ENCODE measurements around the gene FRYL. TPM values are rescaled to one million over a fixed set of nuclear protein-coding genes. Genes with fewer than 3 reads are reported as not detected.

The FRYL gene
- total and polyA plus RNA-seq, 5 donors from 2014 or later = 27.5 to 135 (median 34.0) TPM

GRCh38 chr4:48571471-48571870 lies 208.6 kb downstream of the FRYL start:
- no peaks in the 10 kb centered on the region for H3K27me3 Mint-ChIP-seq
- H3K36me3 Mint-ChIP-seq = peaks cover 23% of the 10 kb centered on the region
- no peak overlapping the region for H3K27ac Mint-ChIP-seq
- Histone ChIP-seq H3K27ac (ENCODE audit: insufficient read depth, low read length, poor library complexity, severe bottlenecking) (no peak overlapping the region), H3K36me3 (ENCODE audit: control insufficient read depth, insufficient read depth, low read length) (peaks cover 83% of the 10 kb centered on the region), H3K27me3 (ENCODE audit: control insufficient read depth, insufficient read depth, low read length) (no peaks in the 10 kb centered on the region), H3K4me1 (ENCODE audit: control insufficient read depth, insufficient read depth, low read length, poor library complexity, severe bottlenecking) (no peaks in the 10 kb centered on the region), H3K9me3 (ENCODE audit: control insufficient read depth in 2 of 2, low read length in 2 of 2) (no peaks in the 10 kb centered on the region), H3K4me3 (ENCODE audit: low read depth, low read length) (no peak overlapping the region)
- H3K9me3 Mint-ChIP-seq = no peaks in the 10 kb centered on the region
- ATAC-seq (ENCODE audit: low read depth in 2 of 2) (no peak), DNase-seq (no peak)
- H3K4me1 Mint-ChIP-seq = no peaks in the 10 kb centered on the region
- no peak overlapping the region for H3K4me3 Mint-ChIP-seq

DNA sequence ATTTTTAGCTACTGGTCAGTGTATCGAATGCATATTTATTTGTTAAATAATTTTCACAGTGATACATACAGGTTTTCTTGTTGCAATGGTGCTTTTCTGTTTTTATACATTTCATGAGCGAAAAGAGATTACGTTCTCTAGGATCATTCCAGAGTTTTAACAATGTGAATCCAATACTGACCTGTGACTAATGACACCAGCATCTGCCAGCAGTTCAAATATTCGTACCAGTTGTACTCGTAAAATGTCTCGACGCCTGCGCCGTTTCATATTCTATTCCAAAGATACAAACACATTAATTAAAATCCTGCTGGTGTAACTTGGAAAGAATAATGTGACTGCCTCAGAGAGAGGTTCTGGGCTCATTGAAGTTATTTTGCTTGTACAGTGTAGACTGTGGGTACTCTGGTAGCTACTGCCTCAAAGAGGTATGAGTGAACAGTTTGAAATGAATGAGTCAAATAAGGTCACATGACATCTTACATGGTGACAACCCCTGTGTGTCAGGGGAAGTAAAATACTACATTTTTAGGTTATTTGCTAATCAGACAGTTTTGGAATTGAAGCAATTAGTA lies 209.3 kb downstream of the FRYL start:
- Mint-ChIP-seq H3K9me3 (no peaks in the 10 kb centered on the region), H3K4me1 (no peaks in the 10 kb centered on the region), H3K4me3 (no peak overlapping the region), H3K27ac (no peak overlapping the region), H3K27me3 (no peaks in the 10 kb centered on the region), H3K36me3 (peaks cover 23% of the 10 kb centered on the region)
- DNase-seq (no peak), ATAC-seq (ENCODE audit: low read depth in 2 of 2) (no peak)
- no peaks in the 10 kb centered on the region for H3K9me3 ChIP-seq (ENCODE audit: control insufficient read depth in 2 of 2, low read length in 2 of 2)
- H3K27me3 ChIP-seq (ENCODE audit: control insufficient read depth, insufficient read depth, low read length) = no peaks in the 10 kb centered on the region
- no peak overlapping the region for H3K27ac ChIP-seq (ENCODE audit: insufficient read depth, low read length, poor library complexity, severe bottlenecking)
- peaks cover 82% of the 10 kb centered on the region for H3K36me3 ChIP-seq (ENCODE audit: control insufficient read depth, insufficient read depth, low read length)
- no peak overlapping the region for H3K4me3 ChIP-seq (ENCODE audit: low read depth, low read length)
- no peaks in the 10 kb centered on the region for H3K4me1 ChIP-seq (ENCODE audit: control insufficient read depth, insufficient read depth, low read length, poor library complexity, severe bottlenecking)

DNA sequence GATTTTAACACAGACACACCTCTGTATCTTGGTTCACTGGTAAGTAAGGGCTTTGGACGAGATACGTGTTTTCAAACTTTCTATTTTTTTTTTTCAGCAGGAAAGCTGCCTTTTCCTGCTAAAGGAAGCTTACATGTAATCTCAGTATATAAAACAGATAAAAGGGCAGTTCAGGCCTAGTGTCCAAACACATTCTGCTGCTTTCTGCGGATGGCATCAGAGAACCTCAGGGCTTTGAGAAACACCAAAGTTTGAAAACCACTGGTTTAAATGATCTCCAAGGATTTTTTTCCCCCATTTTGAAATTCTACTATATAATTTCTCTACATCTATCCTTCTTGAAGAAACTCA lies 214.1 kb downstream of the FRYL start:
- Mint-ChIP-seq H3K27me3 (no peaks in the 10 kb centered on the region), H3K36me3 (peaks cover 27% of the 10 kb centered on the region), H3K27ac (peak overlapping the region in 1 of 3 donors; percentile 1), H3K4me3 (no peak overlapping the region), H3K4me1 (peaks cover 4 to 8% (median 6%) of the 10 kb centered on the region in 4 donors), H3K9me3 (no peaks in the 10 kb centered on the region)
- Histone ChIP-seq H3K4me1 (ENCODE audit: control insufficient read depth, insufficient read depth, low read length, poor library complexity, severe bottlenecking) (peaks cover 7% of the 10 kb centered on the region), H3K27me3 (ENCODE audit: control insufficient read depth, insufficient read depth, low read length) (no peaks in the 10 kb centered on the region), H3K27ac (ENCODE audit: insufficient read depth, low read length, poor library complexity, severe bottlenecking) (no peak overlapping the region), H3K9me3 (ENCODE audit: control insufficient read depth in 2 of 2, low read length in 2 of 2) (no peaks in the 10 kb centered on the region), H3K36me3 (ENCODE audit: control insufficient read depth, insufficient read depth, low read length) (peaks cover 78% of the 10 kb centered on the region), H3K4me3 (ENCODE audit: low read depth, low read length) (no peak overlapping the region)
- no peak for DNase-seq
- ATAC-seq (ENCODE audit: low read depth in 2 of 2) = no peak

DNA sequence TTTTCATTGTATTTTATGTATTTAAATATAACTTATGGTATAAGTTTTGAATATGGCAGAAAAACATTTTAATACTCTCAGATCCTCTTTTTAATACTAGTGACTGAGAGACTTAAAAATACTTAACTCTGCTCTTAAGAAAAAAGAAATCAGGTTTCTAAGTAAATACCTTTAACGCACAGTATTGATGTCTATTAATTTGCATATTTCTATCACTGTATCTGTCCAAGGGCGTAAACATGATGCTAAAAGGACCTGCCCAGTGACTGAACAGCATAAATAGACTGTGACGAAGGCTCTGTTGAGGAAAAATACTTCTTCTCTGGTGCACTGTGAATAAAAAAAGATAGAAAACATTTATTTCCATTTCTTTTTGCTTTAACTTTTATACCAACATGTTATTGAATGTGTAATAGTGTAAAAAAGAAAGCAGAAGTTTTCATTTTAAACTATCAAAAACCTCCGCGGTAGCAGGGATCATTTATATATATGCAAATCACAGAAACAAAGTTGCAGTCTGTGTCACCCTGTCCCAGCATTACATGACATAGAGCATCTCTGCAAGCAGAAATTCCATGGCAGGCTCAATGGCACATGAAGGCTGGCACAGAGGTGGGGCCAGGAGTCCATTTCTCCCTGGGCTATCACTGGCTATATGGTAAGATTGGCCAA lies 214.6 kb downstream of the FRYL start:
- peaks cover 4 to 8% (median 6%) of the 10 kb centered on the region in 4 donors for H3K4me1 Mint-ChIP-seq
- Histone ChIP-seq H3K4me3 (ENCODE audit: low read depth, low read length) (no peak overlapping the region), H3K9me3 (ENCODE audit: control insufficient read depth in 2 of 2, low read length in 2 of 2) (no peaks in the 10 kb centered on the region), H3K4me1 (ENCODE audit: control insufficient read depth, insufficient read depth, low read length, poor library complexity, severe bottlenecking) (peaks cover 7% of the 10 kb centered on the region), H3K27me3 (ENCODE audit: control insufficient read depth, insufficient read depth, low read length) (no peaks in the 10 kb centered on the region), H3K27ac (ENCODE audit: insufficient read depth, low read length, poor library complexity, severe bottlenecking) (no peak overlapping the region), H3K36me3 (ENCODE audit: control insufficient read depth, insufficient read depth, low read length) (peaks cover 78% of the 10 kb centered on the region)
- H3K36me3 Mint-ChIP-seq = peaks cover 27% of the 10 kb centered on the region
- no peaks in the 10 kb centered on the region for H3K9me3 Mint-ChIP-seq
- H3K27ac Mint-ChIP-seq = no peak overlapping the region
- H3K4me3 Mint-ChIP-seq = no peak overlapping the region
- DNase-seq (no peak), ATAC-seq (ENCODE audit: low read depth in 2 of 2) (no peak)
- H3K27me3 Mint-ChIP-seq = no peaks in the 10 kb centered on the region

DNA sequence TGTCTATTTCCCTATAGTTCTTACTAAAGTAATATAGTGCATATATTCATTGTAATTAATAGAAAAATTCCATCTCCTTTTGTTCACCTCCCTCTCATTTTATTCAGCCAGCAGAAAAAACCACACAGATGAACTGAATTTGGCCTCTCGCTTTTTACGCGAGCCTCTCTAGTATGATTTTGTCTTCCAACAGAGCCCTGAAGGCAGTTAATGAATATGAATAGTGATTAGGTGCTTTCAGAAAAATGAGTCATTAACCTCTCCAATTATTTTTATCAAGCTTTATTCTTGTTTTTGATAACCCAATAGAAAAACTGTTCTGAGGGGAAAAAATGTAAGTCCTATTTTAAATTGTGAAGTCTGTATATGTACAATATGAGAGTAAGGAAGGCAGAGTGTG lies 215.9 kb downstream of the FRYL start:
- DNase-seq (no peak), ATAC-seq (ENCODE audit: low read depth in 2 of 2) (no peak)
- Histone ChIP-seq H3K4me1 (ENCODE audit: control insufficient read depth, insufficient read depth, low read length, poor library complexity, severe bottlenecking) (peaks cover 7% of the 10 kb centered on the region), H3K9me3 (ENCODE audit: control insufficient read depth in 2 of 2, low read length in 2 of 2) (no peaks in the 10 kb centered on the region), H3K36me3 (ENCODE audit: control insufficient read depth, insufficient read depth, low read length) (peaks cover 75% of the 10 kb centered on the region), H3K4me3 (ENCODE audit: low read depth, low read length) (no peak overlapping the region), H3K27ac (ENCODE audit: insufficient read depth, low read length, poor library complexity, severe bottlenecking) (peak overlapping the region; percentile 8), H3K27me3 (ENCODE audit: control insufficient read depth, insufficient read depth, low read length) (no peaks in the 10 kb centered on the region)
- H3K4me1 Mint-ChIP-seq = peaks cover 7 to 10% (median 8%) of the 10 kb centered on the region in 4 donors
- H3K27ac Mint-ChIP-seq = peak overlapping the region in 1 of 3 donors; percentile 35
- peaks cover 37% of the 10 kb centered on the region for H3K36me3 Mint-ChIP-seq
- H3K4me3 Mint-ChIP-seq = peak overlapping the region in 1 of 4 donors; percentile 39
- no peaks in the 10 kb centered on the region for H3K27me3 Mint-ChIP-seq
- H3K9me3 Mint-ChIP-seq = peaks cover 0 to under 1% (median 0%) of the 10 kb centered on the region in 7 donors

- Histone ChIP-seq H3K4me3 (ENCODE audit: low read depth, low read length) (no peak overlapping the region), H3K36me3 (ENCODE audit: control insufficient read depth, insufficient read depth, low read length) (peaks cover 81% of the 10 kb centered on the region), H3K27me3 (ENCODE audit: control insufficient read depth, insufficient read depth, low read length) (no peaks in the 10 kb centered on the region), H3K4me1 (ENCODE audit: control insufficient read depth, insufficient read depth, low read length, poor library complexity, severe bottlenecking) (peaks cover 1% of the 10 kb centered on the region), H3K27ac (ENCODE audit: insufficient read depth, low read length, poor library complexity, severe bottlenecking) (no peak overlapping the region), H3K9me3 (ENCODE audit: control insufficient read depth in 2 of 2, low read length in 2 of 2) (no peaks in the 10 kb centered on the region)
- no peaks in the 10 kb centered on the region for H3K27me3 Mint-ChIP-seq
- no peak overlapping the region for H3K4me3 Mint-ChIP-seq
- peak overlapping the region in 1 of 3 donors; percentile 63 for H3K27ac Mint-ChIP-seq
- H3K36me3 Mint-ChIP-seq = peaks cover 73% of the 10 kb centered on the region
- peaks cover 0 to 4% (median 0%) of the 10 kb centered on the region in 7 donors for H3K9me3 Mint-ChIP-seq
- ATAC-seq (ENCODE audit: low read depth in 2 of 2) = no peak
- no peak for DNase-seq
- peaks cover under 1 to 7% (median 5%) of the 10 kb centered on the region in 4 donors for H3K4me1 Mint-ChIP-seq
These were observed 221.3 kb downstream of the FRYL start for GRCh38 chr4:48558819-48559218.

GRCh38 chr4:48558026-48558425 lies 222.1 kb downstream of the FRYL start:
- Histone ChIP-seq H3K4me1 (ENCODE audit: control insufficient read depth, insufficient read depth, low read length, poor library complexity, severe bottlenecking) (no peaks in the 10 kb centered on the region), H3K27ac (ENCODE audit: insufficient read depth, low read length, poor library complexity, severe bottlenecking) (no peak overlapping the region), H3K36me3 (ENCODE audit: control insufficient read depth, insufficient read depth, low read length) (peaks cover 81% of the 10 kb centered on the region), H3K9me3 (ENCODE audit: control insufficient read depth in 2 of 2, low read length in 2 of 2) (no peaks in the 10 kb centered on the region), H3K27me3 (ENCODE audit: control insufficient read depth, insufficient read depth, low read length) (no peaks in the 10 kb centered on the region), H3K4me3 (ENCODE audit: low read depth, low read length) (no peak overlapping the region)
- H3K9me3 Mint-ChIP-seq = peaks cover 0 to 4% (median 0%) of the 10 kb centered on the region in 7 donors
- H3K27ac Mint-ChIP-seq = no peak overlapping the region
- peaks cover 0 to 7% (median 4%) of the 10 kb centered on the region in 4 donors for H3K4me1 Mint-ChIP-seq
- peaks cover 77% of the 10 kb centered on the region for H3K36me3 Mint-ChIP-seq
- ATAC-seq (ENCODE audit: low read depth in 2 of 2) (no peak), DNase-seq (no peak)
- no peak overlapping the region for H3K4me3 Mint-ChIP-seq
- H3K27me3 Mint-ChIP-seq = no peaks in the 10 kb centered on the region

- Mint-ChIP-seq H3K27ac (no peak overlapping the region), H3K27me3 (no peaks in the 10 kb centered on the region), H3K4me1 (peaks cover 0 to 7% (median 4%) of the 10 kb centered on the region in 4 donors), H3K36me3 (peaks cover 77% of the 10 kb centered on the region), H3K9me3 (peaks cover 0 to 4% (median 0%) of the 10 kb centered on the region in 7 donors), H3K4me3 (no peak overlapping the region)
- Histone ChIP-seq H3K4me1 (ENCODE audit: control insufficient read depth, insufficient read depth, low read length, poor library complexity, severe bottlenecking) (no peaks in the 10 kb centered on the region), H3K4me3 (ENCODE audit: low read depth, low read length) (no peak overlapping the region), H3K27me3 (ENCODE audit: control insufficient read depth, insufficient read depth, low read length) (no peaks in the 10 kb centered on the region), H3K9me3 (ENCODE audit: control insufficient read depth in 2 of 2, low read length in 2 of 2) (no peaks in the 10 kb centered on the region), H3K36me3 (ENCODE audit: control insufficient read depth, insufficient read depth, low read length) (peaks cover 78% of the 10 kb centered on the region), H3K27ac (ENCODE audit: insufficient read depth, low read length, poor library complexity, severe bottlenecking) (no peak overlapping the region)
- no peak for ATAC-seq (ENCODE audit: low read depth in 2 of 2)
- peak in 1 of 3 donors; percentile 39 for DNase-seq
These were observed 222.6 kb downstream of the FRYL start for GRCh38 chr4:48557478-48557877.
